ENCODE data around the gene NME7. TPM values are rescaled to one million over a fixed set of nuclear protein-coding genes. Genes with fewer than 3 reads are reported as not detected.
A peak's percentile ranks its signal among the peaks of the same experiment; 100 is the strongest.

The NME7 gene
- total and polyA plus RNA-seq, 7 donors, result 4.4 to 39.9 (median 20.1) TPM

DNA sequence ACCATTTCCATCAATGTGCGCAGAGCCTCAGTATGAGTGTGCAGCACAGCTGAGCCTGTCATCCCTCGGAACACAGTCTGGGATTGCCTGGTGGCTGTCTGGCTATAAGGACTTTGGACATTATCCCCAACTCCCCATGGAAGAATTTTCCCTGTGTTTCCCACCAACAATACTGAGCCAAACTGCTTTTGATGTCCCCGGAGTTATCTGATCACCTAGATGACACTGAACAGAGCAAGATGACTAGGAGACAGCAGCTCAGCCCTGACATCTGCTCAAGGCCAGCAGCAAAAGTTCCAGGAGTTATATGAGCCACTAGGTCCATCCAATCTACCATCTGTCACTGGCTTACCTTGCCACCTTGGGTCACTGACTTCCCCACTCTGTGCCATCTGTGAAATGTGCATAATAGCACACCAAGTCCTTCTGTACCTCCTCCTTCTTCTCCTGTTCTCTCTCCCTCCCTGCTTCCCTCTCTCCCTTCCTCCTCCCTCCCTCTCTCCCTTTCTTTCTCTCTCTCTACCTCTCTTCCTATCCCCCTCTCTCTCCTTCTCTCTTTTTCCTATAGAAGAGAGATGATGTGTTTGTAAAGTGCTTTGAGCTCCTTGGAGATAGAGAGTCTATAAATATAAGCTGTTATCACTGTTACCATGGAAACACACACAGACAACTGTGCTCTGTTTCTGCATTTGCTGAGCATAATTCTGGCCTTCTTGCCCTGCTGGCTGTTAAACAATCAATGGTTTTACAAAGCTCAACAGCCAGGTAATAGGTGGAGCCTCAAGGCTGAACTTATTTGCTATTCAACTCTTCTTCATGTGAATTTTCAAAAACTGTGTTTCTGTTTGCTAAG is 280.8 kb downstream of the NME7 start:
- no peaks in the 10 kb centered on the region for H3K9me3 ChIP-seq
- H3K36me3 ChIP-seq, result no peaks in the 10 kb centered on the region
- peaks cover 0 to 23% (median 20%) of the 10 kb centered on the region in 4 donors for H3K4me1 ChIP-seq
- intact Hi-C loops (cut with DNase I), result no loop called here
- H3K4me3 ChIP-seq, result no peak overlapping the region
- no peak for DNase-seq
- H3K27ac ChIP-seq, result peak overlapping the region in 1 of 4 donors; percentile 60
- TF ChIP-seq EP300 (IDR thresholded peaks at IDR 0.05), result no peak
- TF ChIP-seq, protein P1, sequence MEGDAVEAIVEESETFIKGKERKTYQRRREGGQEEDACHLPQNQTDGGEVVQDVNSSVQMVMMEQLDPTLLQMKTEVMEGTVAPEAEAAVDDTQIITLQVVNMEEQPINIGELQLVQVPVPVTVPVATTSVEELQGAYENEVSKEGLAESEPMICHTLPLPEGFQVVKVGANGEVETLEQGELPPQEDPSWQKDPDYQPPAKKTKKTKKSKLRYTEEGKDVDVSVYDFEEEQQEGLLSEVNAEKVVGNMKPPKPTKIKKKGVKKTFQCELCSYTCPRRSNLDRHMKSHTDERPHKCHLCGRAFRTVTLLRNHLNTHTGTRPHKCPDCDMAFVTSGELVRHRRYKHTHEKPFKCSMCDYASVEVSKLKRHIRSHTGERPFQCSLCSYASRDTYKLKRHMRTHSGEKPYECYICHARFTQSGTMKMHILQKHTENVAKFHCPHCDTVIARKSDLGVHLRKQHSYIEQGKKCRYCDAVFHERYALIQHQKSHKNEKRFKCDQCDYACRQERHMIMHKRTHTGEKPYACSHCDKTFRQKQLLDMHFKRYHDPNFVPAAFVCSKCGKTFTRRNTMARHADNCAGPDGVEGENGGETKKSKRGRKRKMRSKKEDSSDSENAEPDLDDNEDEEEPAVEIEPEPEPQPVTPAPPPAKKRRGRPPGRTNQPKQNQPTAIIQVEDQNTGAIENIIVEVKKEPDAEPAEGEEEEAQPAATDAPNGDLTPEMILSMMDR (IDR thresholded peaks at IDR 0.05), result no peak
- no peak for TF ChIP-seq POLR2A (IDR thresholded peaks at IDR 0.05)
- TF ChIP-seq POLR2AphosphoS5 (IDR thresholded peaks at IDR 0.05), result no peak
- 56 to 83% methylated on average over 3 of the region's 3 CpGs for WGBS, 2 donors
- H3K27me3 ChIP-seq, result no peaks in the 10 kb centered on the region

GRCh38 chr1:169085911-169086310 is 281.7 kb downstream of the NME7 start:
- H3K4me3 ChIP-seq, result no peak overlapping the region
- H3K4me1 ChIP-seq, result peaks cover 0 to 23% (median 20%) of the 10 kb centered on the region in 4 donors
- no peaks in the 10 kb centered on the region for H3K9me3 ChIP-seq
- no peaks in the 10 kb centered on the region for H3K36me3 ChIP-seq
- no peak for TF ChIP-seq POLR2AphosphoS5 (IDR thresholded peaks at IDR 0.05)
- TF ChIP-seq POLR2A (IDR thresholded peaks at IDR 0.05), result no peak
- TF ChIP-seq, protein P1 (IDR thresholded peaks at IDR 0.05), result no peak
- no peak for TF ChIP-seq EP300 (IDR thresholded peaks at IDR 0.05)
- intact Hi-C loops (cut with DNase I), result no loop called here
- no peaks in the 10 kb centered on the region for H3K27me3 ChIP-seq
- H3K27ac ChIP-seq, result no peak overlapping the region
- no peak for DNase-seq
- 61 to 80% methylated on average over 2 of the region's 2 CpGs for WGBS, 2 donors

Other genes with a start within 250 kb of the NME7 start
- gene BLZF1, start 398 bp upstream of the NME7 start, total RNA-seq, result 10 to 100 TPM; 31.0 to 49.5 (median 38.7) TPM
- 10 to 100 TPM in 2 of 3 donors, 1 to 10 TPM in 1; 9.9 to 16.0 (median 13.2) TPM for gene BLZF1, start 398 bp upstream of the NME7 start, polyA plus RNA-seq
- gene CCDC181, start 59.7 kb upstream of the NME7 start, total RNA-seq, result 1 to 10 TPM in 2 of 4 donors, under 1 TPM in 1, not detected in 1; 0.95 to 1.4 (median 1.2) TPM
- under 1 TPM in 1 of 3 donors, not detected in 2; 0.25 TPM for gene CCDC181, start 59.7 kb upstream of the NME7 start, polyA plus RNA-seq
- 10 to 100 TPM; 21.0 to 31.3 (median 27.2) TPM for gene SLC19A2, start 118.1 kb upstream of the NME7 start, total RNA-seq
- 1 to 10 TPM; 1.2 to 5.2 (median 3.0) TPM for gene SLC19A2, start 118.1 kb upstream of the NME7 start, polyA plus RNA-seq
- gene F5, start 218.7 kb upstream of the NME7 start, total RNA-seq, result under 1 TPM in 3 of 4 donors, not detected in 1; under 0.01 to 0.71 (median 0.54) TPM
- gene F5, start 218.7 kb upstream of the NME7 start, polyA plus RNA-seq, result 1 to 10 TPM in 1 of 3 donors, under 1 TPM in 1, not detected in 1; under 0.01 to 1.0 TPM

Measured in sigmoid colon (tissue), 7 donors.